GM21528 (cell line): ENCODE data around the gene PRSS36.
A peak's percentile ranks its signal among the peaks of the same experiment; 100 is the strongest.
"Not testable (repeated sequence)": the region's sequence is repeated elsewhere in the genome, so short reads cannot be mapped to it uniquely, and the experiment has no call there.

Experiments
- ATAC-seq: cut with Tn5 transposase; IDR thresholded peaks from one replicate; pipeline ENCODE4 v1.9.1; 2021; ENCODE audit warnings: mild to moderate bottlenecking, moderate library complexity; ENCODE audit not compliant: unreplicated experiment, low FRiP score

PRSS36 gene

DNA sequence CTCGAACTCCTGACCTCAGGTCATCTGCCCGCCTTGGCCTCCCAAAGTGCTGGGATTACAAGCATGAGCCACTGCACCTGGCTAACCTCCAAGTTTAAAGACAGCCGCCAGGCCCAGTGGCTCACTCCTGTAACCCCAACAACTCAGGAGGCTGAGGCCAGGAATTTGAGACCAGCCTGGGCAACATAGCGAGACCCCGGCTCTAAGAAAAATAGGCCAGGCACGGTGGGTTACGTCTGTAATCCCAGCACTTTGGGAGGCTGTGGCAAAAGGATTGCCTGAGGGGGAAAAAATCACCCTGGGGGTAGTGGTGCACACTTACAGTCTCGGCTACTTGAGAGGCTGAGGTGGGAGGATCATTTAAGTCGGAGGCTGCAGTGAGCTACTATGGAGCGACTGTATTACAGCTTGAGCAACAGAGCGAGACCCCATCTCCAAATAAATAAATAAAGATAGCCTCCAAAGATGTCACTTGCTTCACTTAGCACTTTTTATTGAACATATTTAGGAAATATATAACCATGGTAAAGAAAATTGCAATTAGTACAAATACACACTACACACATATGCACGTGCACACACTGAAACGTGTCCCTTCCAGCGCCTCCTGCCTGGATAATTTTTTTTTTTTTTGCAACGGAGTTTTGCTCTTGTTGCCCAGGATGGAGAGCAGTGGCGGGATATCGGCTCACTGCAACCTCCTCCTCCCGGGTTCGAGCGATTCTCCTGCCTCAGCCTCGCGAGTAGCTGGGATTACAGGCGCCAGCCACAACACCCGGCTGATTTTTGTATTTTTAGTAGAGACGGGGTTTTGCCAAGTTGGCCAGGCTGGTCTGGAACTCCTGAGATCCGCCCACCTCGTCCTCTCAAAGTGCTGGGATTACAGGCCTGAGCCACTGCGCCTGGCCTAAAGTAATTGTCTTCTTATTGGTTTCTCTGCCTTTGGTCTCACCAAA lies 43.1 kb downstream of the PRSS36 start:
- ATAC-seq, result no peak

GRCh38 chr16:31105677-31106213 lies 44.1 kb downstream of the PRSS36 start:
- ATAC-seq, result peak; percentile 56

GRCh38 chr16:31100876-31101641 lies 48.8 kb downstream of the PRSS36 start:
- ATAC-seq, result not testable (repeated sequence)

- no peak for ATAC-seq
Measured at GRCh38 chr16:31099860-31100638, 49.8 kb downstream of the PRSS36 start.

- ATAC-seq, result peak; percentile 88
Measured at GRCh38 chr16:31094424-31095120, 55.3 kb downstream of the PRSS36 start, which contains the start of gene VKORC1. Gene VKORC1 (minus strand): TSS chr16:31094797. CDS start chr16:31094729, 68 bp downstream.

DNA sequence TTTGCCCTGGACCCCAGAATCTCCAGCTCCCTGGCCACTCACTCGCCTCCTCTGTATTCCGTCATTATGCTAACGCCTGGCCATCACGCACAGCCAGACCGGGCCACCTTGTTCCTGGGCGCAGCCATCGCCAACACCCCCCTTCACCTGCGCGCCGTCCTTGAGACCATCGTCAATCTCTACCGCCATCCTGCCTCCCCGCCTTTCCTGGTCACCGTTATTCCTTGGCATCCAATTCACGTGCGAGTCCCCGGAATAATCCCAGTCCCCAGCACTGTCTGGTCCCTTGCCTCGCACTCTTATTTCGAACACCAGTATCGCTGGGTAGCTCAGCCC lies 55.8 kb downstream of the PRSS36 start:
- no peak for ATAC-seq

DNA sequence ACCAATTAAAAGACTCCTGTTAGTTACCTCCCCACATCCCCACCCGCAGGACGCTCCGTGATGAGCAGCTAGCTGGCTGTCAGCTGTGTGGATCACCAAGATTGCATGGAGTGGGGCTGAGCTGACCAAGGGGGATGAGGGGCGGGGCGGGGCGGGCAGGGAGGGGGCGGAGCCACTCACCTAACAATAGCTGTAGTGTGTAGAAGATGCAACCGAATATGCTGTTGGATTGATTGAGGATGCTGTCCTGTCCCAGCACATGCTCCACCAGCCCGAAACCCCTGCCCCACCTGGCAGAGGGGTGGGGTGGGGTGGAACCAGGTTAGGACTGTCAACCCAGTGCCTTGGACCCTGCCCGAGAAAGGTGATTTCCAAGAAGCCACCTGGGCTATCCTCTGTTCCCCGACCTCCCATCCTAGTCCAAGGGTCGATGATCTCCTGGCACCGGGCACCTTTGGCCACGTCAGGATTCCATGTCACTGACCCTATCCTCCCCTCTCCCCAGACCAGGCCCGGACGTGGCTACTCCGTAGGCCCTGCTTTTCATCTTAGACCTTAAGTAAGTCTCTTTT lies 56.6 kb downstream of the PRSS36 start:
- no peak for ATAC-seq

- ATAC-seq, result no peak
Measured at GRCh38 chr16:31092330-31092729, 57.5 kb downstream of the PRSS36 start.

GRCh38 chr16:31090540-31090939 lies 59.3 kb downstream of the PRSS36 start:
- ATAC-seq, result no peak

DNA sequence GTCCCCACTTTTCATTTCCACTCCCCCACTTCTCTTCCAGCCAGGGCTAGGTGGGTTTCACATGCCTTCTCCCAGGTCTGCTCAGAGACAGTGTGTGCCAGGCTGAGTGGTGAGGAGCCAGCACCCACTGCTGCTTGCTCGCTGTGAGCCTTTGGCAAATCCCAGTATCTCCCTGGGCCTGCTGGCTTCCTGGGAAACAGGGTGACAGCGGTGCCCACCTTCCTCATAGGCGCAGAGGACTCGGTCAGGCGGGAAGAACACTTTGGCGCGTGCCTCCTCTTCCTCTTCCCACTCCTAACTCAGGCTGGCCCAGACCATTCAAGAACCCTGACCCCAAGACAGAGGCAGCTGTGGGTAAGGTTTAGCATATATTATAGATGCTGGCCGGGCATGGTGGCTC lies 60.7 kb downstream of the PRSS36 start:
- no peak for ATAC-seq
